Fibroblast of the aortic adventitia (primary cell): ENCODE measurements around the gene VWA3A. TPM values are rescaled to one million over a fixed set of nuclear protein-coding genes. Genes with fewer than 3 reads are reported as not detected.
"Not testable (repeated sequence)": the region's sequence is repeated elsewhere in the genome, so short reads cannot be mapped to it uniquely, and the experiment has no call there.

ENCODE experiments used
- DNase-seq: peaks from one replicate; pipeline ENCODE4 v3.0.0-alpha.2; 2010; ENCODE audit warnings: low read depth
- H3K4me3 ChIP-seq: 2 replicates; pipeline ENCODE4 v1.5.1; 2011; ENCODE audit warnings: low read depth, mild to moderate bottlenecking, control low read depth, low read length, moderate library complexity
- total RNA-seq: library from RNA; depleted of rRNA; stranded (reverse); fragments of >200 nt; gene quantifications from 2 replicates; pipeline ENCODE4 v1.2.3, GENCODE V29; 2012; ENCODE audit warnings: low replicate concordance
- TF ChIP-seq, protein P1 (sequence below): IDR thresholded peaks from 2 replicates; pipeline ENCODE4 v1.5.1; 2011; ENCODE audit warnings: mild to moderate bottlenecking, low read length, control low read depth, inconsistent platforms; ENCODE audit not compliant: insufficient read depth

VWA3A gene
- total RNA-seq, 1 donor, result 0.18 TPM

DNA sequence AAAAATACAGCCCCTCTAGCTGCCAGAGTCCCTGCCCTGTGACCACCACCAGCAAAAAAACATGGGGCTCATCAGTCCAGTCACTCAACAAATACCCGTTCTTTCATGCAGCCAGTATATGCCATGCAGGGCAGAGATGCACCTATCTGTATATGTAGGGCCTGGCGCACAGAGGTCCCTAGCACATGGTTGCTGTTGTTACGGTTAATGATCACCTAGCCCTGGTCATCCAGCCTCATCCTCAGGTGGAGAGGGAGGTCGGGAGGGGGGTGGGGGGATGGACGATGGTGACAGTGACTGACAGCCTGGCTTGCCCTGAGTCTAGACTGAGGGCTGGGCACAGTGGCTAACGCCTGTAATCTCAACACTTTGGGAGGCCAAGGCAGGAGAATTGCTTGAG, 71.5 kb downstream of the VWA3A start:
- no peak overlapping the region for H3K4me3 ChIP-seq
- TF ChIP-seq, protein P1, sequence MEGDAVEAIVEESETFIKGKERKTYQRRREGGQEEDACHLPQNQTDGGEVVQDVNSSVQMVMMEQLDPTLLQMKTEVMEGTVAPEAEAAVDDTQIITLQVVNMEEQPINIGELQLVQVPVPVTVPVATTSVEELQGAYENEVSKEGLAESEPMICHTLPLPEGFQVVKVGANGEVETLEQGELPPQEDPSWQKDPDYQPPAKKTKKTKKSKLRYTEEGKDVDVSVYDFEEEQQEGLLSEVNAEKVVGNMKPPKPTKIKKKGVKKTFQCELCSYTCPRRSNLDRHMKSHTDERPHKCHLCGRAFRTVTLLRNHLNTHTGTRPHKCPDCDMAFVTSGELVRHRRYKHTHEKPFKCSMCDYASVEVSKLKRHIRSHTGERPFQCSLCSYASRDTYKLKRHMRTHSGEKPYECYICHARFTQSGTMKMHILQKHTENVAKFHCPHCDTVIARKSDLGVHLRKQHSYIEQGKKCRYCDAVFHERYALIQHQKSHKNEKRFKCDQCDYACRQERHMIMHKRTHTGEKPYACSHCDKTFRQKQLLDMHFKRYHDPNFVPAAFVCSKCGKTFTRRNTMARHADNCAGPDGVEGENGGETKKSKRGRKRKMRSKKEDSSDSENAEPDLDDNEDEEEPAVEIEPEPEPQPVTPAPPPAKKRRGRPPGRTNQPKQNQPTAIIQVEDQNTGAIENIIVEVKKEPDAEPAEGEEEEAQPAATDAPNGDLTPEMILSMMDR, result no peak
- DNase-seq, result no peak

DNA sequence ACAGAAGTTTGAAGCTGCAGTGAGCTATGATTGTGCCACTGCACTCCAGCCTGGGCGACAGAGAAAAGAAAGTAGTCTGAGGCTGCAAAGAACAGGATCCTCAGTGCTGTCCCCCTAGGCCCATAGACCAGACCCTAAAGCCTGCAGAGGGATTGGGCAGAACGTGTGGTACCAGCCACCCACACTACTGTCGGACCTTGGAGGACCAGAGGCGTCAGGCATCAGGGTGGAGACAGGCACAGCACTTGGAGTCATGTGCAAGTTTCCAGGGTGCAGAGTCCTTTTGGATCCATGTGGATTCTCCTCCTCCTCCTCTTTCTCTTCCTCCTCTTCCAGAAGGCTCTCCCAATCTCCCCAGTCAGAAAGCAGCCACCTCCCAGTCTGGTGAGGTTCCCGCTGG, 72.1 kb downstream of the VWA3A start:
- no peak overlapping the region for H3K4me3 ChIP-seq
- no peak for DNase-seq
- TF ChIP-seq, protein P1, result no peak

DNA sequence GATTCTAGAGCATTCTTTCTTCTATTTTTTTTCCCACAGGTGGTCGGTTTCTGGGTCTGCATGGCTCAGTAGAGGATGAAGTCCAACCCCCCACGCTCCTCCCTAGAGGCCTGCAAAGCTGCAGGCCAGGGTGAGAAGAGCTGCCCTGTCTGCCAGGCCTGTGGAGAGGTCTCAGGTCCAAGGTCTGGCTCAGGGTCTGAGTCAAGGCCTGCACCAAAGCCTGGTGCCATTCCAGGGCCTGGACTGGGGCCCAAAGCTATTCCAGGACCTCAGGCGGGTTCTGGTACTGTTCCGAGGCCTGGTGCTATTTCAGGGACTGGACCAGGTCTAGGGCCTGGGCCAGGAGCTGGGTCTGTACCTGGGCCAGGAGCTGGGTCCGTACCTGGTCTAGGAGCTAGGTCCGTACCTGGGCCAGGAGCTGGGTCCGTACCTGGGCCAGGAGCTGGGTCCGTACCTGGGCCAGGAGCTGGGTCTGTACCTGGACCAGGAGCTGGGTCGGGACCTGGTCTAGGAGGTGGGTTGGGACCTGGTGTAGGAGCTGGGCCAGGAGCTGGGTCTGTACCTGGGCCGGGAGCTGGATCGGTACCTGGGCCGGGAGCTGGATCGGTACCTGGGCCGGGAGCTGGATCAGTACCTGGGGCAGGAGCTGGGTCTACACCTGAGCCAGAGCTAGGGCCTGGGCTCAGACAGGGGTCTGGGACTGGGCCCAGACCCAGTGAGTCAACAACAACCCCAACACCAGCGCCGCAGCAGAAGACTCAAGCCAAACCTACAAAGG, 73.4 kb downstream of the VWA3A start:
- no peak overlapping the region for H3K4me3 ChIP-seq
- DNase-seq, result no peak
- TF ChIP-seq, protein P1, result no peak

DNA sequence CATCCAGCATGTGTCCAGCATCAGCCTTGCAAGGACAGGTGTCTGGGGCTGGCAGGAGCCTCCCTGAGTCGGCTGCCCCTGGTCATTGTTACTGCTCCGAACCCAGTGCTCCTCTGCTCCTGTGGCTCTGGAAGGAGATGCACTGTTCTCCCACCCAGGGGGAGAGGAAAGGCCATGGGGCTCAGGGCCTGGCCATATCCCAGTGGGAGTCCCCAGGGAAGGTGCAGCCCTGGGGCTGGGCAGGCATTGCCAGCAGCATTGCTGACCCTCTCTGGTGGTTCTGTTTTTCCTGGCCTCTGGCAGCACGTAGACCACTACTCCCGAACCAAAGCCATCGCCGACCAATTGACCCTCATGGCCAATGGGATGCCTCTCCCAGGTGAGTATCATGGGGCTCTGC, 79.6 kb downstream of the VWA3A start:
- TF ChIP-seq, protein P1, result no peak
- no peak for DNase-seq
- no peak overlapping the region for H3K4me3 ChIP-seq

DNA sequence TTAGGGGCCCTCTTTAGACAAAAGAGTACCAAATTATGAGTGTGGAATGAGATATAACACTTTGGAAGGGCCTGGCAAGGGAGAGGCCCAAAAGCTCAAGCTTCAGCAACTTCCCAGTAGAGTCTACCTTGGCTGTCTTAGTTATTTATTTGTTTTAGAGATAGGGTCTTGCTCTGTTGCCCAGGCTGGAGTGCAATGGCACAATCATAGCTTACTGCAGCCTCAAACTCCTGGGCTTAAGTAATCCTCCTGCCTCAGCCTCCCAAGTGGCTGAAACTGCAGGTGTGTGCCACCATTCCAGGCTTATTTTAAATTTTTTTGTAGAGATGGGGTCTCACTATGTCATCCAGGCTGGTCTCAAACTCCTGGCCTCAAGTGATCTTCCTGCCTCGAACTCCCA, 80.3 kb downstream of the VWA3A start:
- H3K4me3 ChIP-seq, DNase-seq: not testable (repeated sequence)

DNA sequence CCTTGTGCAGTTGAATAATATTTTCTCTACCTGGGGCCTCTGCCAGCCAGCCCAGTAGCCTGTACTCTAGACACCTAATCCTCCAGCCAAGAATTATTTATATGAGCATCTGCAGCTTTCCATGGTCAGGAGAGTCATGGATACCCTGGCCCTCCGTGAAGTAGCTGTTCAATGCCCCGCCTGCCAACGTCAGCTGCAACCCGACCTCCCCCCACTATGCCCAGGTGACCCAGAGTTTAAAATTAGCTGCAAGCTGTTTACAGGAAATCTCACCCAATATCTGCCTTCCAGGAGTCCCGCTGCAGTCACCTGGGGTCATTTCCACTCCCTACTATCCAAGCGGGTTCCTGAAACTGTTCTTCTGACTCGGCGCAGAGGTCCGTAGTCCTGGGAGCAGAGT, 82.3 kb downstream of the VWA3A start:
- no peak overlapping the region for H3K4me3 ChIP-seq
- TF ChIP-seq, protein P1, result no peak
- DNase-seq, result no peak

DNA sequence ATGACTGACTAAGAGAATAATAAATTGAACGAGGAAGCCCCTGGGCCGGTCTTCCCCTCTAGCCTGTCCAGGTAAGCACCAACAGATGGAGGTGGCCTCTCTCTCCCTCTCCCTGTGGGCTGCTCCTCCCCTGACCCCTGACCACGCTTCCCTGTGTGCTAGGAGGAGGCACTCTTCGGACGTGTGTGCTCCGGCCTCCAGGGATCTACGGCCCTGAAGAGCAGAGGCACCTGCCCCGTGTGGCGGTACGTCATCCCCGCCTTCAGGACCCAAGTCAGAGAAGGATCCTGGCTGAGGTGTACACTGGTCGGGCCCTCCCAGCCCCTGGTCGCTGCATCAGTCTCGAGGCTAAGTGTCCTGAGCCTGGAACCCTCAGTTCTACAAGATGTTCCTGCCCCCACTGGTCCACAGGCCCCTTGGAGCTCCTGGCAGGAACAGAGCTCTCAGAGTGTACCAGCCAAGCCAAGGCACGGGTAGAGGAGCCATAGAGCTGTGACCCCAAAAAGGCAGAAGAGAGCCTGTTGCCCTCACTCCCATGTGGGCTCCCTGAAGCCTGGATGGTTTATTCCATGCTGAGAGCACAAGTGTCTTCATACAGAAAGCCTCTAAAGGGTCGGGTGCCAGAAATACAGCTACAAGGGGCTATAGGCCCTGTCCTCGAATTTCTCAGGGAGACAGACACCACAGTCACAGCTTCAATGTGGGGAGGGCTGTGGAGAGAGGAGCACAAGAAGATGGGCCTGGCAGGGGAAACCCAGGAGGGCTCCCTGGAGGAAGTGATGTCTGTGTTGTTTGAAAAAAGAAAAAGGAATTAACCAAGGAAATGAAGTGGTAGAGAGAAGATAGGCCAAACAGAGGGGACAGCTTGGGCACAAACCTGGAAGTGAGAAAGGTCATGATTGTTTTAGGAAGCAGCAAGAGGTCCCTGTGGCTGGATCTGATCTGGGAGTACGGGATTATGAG, 85.9 kb downstream of the VWA3A start:
- no peak overlapping the region for H3K4me3 ChIP-seq
- TF ChIP-seq, protein P1, result no peak
- no peak for DNase-seq
